ENCODE measurements around the gene NLRP11. TPM values are rescaled to one million over a fixed set of nuclear protein-coding genes. Genes with fewer than 3 reads are reported as not detected.

The NLRP11 gene
- total and polyA plus RNA-seq, 9 of the 15 experiments (the other 6 are each of a cell fraction or from before 2014, with no cell fraction given) = 0.07 to 0.29 (median 0.12) TPM; not detected in 1

- TF ChIP-seq NFE2 (IDR thresholded peaks at IDR 0.05; ENCODE audit: low read depth) = no peak
- no peak for TF ChIP-seq THRA (IDR thresholded peaks at IDR 0.05)
- TF ChIP-seq MCM7 (IDR thresholded peaks at IDR 0.05) = no peak
- no peak for TF ChIP-seq GABPB1 (CRISPR knock-in tag; IDR thresholded peaks at IDR 0.05)
- TF ChIP-seq ID3 (CRISPR knock-in tag; IDR thresholded peaks at IDR 0.05) = no peak
- no peak for TF ChIP-seq ID3 (tag; IDR thresholded peaks at IDR 0.05)
- no peak for TF ChIP-seq SFPQ (IDR thresholded peaks at IDR 0.05; ENCODE audit: low read depth, low read length)
- TF ChIP-seq NFYB (IDR thresholded peaks at IDR 0.05; ENCODE audit: extremely low read depth, insufficient read length) = no peak
- TF ChIP-seq NR2C2 (CRISPR knock-in tag; IDR thresholded peaks at IDR 0.05) = no peak
- no peak for TF ChIP-seq NR2C2 (tag; IDR thresholded peaks at IDR 0.05)
- no peak for TF ChIP-seq POLR2A (conservative IDR thresholded peaks at IDR 0.05)
- no peak for TF ChIP-seq ERF (CRISPR knock-in tag; IDR thresholded peaks at IDR 0.05)
- TF ChIP-seq TFAM (CRISPR knock-in tag; conservative IDR thresholded peaks at IDR 0.05) = no peak
- TF ChIP-seq ADNP (tag; IDR thresholded peaks at IDR 0.05) = no peak
- TF ChIP-seq SP1 (CRISPR knock-in tag; IDR thresholded peaks at IDR 0.05) = no peak
- peak; percentile 62 for TF ChIP-seq PKNOX1 (IDR thresholded peaks at IDR 0.05)
- TF ChIP-seq BCLAF1 (IDR thresholded peaks at IDR 0.05; ENCODE audit: borderline replicate concordance in 1 of 2, control insufficient read depth in 1 of 2, low read depth in 2 of 2, low read length in 1 of 2) = no peak
- TF ChIP-seq STAT6 (CRISPR knock-in tag; IDR thresholded peaks at IDR 0.05) = no peak
Observed at GRCh38 chr19:55809381-55810058, 22.3 kb downstream of the NLRP11 start (continued).
